GM10847 (cell line): ENCODE data around the gene HMGCS2.

Source experiments
- POLR2A ChIP-seq: IDR thresholded peaks from 2 replicates; pipeline ENCODE4 v1.6.1; 2011; ENCODE audit not compliant: insufficient read length; ENCODE audit errors: extremely low read depth

HMGCS2 gene

DNA sequence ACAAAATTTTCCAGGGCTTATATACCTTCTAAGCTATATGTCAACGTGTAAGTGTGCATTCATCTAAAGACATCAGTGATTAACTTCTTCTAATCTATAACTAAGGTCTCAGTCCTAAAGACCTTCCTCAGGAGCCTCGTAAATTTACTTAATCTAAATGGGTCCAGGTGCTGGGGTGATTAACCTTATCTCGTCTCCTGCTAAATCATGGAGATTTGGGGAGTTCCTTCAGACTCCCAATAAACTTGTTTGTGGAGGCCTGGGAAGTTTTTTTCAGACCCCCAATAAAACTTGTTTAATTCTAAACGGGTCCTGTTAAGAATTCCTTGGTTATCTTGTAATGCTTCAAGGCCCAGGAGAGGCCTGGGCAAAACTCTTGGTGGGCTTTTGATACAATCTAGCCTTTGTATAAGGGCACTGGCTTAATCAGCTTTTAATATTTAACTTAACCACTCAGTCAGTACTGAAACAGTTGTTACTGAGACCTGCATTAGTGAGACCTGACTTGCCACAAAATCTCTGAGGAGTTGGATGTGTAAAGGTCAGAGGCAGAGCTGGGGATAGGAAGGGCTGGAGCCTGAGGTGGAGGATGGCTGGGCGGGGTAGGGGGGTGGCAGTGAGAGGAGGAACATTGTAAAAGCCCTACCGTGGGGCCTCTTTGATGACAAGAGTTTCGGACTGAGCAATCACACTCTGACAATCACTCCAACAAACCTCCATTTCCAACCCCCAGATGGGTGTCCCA lies 6.2 kb upstream of the HMGCS2 start:
- TF ChIP-seq POLR2A: no peak

DNA sequence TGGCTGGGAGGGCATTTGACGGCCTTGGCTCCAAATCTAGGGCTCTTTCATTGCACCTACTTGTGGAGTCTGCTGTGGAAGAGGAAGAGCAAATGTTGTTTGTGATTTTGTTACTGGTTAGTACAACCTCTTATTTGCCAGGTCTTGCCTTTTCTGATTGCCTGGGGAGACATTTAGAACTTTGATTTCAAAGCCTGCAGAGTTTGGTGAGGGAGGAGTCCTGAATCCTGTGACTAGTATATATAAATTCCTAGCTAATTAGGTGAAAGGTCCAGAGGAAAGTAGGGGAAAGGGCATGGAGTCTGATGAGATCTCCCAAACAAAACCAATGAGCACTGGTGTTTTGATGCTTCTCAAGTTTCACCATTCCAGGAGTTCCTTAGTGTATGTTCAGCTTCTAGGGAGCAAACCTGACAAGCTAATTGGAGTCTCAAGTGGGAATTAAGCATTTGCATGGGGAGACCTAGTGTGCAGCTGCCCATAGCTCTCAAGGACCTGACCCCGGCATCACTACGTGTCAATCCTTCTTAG lies 5.1 kb upstream of the HMGCS2 start:
- no peak for TF ChIP-seq POLR2A

DNA sequence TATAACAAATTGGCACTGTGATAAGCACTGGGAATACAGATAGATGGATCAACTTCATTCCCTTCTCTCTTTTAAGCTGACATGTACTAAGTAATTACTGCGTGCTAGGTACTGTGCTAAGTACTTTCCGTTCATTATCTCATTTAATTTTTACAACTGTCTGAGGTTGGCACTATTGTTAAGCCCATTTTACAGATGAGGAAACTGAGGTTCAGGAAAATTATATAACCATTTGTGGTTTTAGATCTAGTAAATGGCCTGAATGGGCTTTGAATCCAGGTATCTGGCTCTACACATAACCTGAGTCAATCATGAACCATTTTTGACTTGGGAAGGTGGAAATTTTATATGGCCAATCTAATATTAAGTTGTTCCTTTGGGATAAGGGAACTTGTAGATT lies 3.6 kb upstream of the HMGCS2 start:
- no peak for TF ChIP-seq POLR2A

DNA sequence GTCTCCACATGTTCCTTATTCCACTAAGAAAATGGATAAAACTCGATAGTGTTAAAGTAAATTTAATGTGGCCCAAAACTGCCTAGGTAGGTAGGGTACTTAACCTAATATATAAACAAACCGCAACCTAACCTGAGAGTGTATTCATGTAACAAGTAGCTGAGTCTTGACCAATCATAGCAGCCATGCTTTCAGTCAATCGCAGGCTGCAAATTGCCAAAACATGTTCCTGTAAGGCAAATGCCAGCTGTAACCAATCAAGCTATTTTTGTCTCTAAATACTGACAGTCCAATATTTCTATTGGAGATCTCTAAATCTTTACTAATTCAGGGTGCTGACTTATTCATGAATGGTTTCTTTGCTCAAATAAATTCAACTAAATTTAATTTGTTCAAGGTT lies 3.1 kb upstream of the HMGCS2 start:
- no peak for TF ChIP-seq POLR2A

DNA sequence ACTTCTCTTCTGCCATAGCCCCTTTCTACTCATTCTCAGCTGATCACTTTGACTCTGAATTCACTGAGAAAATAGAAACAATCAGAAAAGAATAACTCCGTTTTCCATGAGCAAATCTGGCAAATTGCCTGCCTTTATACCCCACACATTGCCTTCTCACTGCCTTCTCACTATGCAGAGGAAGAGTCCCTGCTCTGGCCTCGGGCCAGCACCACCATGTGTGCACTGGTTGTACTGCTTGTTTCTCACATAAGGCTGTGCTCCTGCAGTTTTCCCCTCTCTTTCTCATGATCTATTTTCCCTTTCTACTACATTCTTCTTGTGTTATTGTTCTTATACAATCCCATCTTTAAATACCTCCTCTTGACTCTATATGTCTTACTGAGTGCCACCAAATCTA lies 2.3 kb upstream of the HMGCS2 start:
- no peak for TF ChIP-seq POLR2A

DNA sequence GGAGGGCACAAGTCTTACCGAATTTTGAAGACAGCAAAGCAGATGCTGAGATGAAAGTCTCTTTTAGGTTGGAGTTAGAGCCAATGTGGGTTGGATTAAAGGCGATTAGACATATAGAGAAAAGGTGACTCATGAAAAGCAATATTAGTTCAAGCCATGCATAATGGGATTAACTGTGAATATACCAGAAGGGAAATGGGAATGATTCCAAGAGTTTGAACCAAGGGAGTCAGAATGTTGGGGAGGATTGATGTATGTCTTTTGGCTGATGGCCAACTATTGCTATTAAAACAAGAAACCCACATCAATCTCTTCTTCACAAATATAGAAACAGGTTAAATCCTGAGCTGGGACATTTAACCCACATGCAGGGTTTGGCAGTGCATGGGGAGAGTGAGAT lies 1.2 kb downstream of the HMGCS2 start:
- TF ChIP-seq POLR2A: no peak

DNA sequence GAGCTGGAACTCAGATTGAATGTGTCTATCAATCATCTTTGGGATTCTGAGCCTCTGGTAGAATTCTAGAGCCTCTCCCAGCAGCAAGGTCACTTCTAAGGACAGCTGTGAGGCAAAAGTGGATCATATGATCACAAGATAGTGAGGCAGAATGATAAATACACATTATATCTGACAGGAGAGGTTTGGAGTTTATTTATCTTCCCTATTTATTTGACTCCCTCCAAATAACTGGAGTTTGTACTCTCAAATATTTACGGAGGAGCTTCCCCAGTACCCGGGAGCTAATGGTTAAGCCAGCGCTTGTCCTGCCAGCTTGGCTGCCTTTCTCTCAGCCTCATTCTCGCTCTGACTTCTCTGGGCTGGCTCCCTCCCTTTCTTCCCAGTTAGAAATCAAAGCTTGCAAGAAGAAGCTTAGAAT lies 2.3 kb downstream of the HMGCS2 start:
- TF ChIP-seq POLR2A: no peak

DNA sequence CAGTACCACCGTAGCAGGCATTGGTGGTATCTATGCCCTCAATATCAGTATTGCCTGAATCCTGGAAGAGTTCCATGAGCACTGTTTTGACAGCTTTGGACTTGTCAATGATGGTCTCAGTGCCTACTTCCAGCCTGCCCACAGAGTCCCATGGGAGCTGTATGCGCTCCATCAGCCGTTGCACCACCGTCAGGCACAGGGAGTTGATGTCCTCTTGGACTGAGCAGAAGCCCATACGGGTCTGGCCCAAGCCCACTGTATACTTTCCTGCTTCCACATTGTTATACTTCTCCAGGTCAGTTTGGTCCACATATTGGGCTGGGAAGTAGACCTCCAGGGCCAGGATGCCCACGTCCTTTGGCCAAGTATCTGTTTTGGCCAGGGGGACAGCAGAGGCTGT lies 4.5 kb downstream of the HMGCS2 start:
- TF ChIP-seq POLR2A: no peak

DNA sequence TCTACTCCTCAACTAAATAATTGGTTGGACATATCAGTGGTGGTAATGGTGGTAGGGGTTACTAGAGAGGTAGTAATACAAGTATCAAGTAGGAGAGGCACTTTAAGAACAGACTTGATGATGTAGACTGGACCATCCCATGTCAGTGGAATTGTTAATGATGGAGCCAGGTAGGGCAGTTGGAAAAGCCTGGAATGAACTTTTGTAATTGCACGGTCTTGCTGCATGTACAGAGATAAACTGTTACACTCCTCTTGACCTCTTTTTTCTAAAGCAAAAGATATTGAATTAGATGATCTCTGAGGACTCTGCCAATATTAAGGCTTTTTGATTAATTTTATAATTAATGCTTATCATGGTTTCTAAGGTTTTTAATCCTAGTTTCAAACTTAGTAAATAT lies 5.8 kb downstream of the HMGCS2 start:
- TF ChIP-seq POLR2A: no peak

- TF ChIP-seq POLR2A: no peak
These were observed 6.3 kb downstream of the HMGCS2 start for GRCh38 chr1:119762409-119762808.

DNA sequence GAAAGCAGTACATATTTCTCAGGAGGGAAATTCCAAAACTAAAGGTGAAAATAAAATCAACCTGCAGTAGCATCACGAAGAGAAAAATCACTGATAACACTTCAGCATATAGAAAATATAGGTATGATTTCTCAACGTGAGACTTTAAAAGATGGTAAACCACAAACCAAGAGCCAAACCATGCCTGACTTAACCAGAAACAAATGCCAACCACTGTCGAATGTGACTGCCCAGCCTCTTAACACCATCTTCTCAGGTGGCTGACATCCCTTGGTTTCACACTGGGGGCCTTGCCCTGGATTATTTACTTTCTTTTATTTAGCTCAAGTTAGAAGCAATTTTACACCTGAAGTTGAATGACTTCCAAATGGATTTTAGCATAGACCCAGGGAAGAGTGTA lies 10.1 kb downstream of the HMGCS2 start:
- no peak for TF ChIP-seq POLR2A

DNA sequence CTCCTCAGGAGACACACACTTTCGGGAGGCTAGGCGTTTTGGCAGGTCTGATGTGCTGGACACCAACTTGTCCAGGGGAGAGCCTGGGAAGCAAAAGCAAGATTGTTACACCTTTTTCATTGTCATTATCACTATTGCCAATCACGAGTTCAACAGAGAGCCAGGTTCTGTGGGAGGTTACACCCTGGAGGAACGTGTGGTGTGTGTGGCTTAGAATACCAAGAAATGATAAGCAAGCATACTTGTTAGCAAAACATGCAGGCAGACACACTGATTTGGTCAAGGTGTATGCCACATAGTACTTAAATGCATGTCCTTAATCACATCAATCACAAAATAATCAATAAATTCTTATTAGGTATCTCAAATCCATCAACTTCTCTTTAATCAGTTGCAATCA lies 16.1 kb downstream of the HMGCS2 start:
- no peak for TF ChIP-seq POLR2A

DNA sequence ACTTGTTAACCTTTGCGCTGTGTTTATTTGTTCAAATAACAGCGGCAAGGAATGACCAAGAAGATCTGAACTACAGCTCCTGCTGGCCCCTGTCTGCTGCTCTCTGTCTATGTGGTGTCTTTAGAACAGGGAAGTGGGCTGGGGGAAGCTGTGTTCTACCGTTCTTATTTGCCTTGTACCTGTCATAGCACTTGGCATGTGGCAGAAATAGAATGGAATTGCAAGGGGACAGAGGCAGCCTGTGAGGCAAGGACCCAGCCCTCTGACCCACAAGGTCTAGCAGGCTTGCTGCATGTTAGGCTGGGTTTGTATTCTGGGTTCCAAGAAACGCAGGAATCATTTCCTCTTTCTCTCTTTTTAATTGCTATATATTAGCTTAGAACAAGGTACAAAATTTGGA lies 20.7 kb downstream of the HMGCS2 start:
- TF ChIP-seq POLR2A: no peak

DNA sequence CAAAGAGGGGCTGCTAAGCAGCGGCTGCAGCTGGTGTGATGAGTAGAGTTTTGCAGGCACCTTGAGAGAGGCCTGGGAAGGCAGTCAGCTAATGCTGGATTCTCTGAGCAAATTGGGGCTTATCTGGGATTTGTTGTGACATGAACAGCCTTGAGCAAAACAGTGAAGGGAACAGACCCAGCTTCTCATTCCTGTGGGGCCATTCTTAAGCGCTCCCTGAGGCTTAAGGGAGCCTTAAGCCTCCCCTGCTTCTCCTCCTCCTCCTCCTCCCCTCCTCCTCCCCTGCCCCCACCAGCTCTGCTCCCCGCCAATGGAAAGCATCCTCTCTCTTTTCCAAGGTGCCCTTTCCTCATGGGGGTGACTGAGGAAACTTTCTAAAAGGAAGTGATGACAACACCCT lies 21.3 kb downstream of the HMGCS2 start:
- no peak for TF ChIP-seq POLR2A

DNA sequence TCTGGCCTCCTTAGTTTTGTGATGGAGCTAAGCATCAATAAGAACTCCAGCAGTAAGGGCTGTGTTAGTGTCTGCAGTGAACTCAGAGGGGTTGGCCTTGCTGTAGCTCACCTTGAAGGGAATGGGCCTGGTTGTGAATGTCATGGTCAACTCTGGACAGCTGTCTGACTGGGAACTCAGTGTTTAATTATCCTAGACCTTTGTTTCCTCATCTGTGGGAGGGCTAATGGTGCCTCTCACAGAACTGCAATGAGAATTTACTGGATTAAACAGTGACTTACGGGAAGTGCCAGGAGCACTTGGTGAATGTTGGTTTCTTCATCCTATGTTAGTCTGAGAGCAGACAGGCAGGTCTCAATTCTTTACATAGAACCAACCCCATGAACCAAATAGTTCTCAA lies 23.7 kb downstream of the HMGCS2 start:
- no peak for TF ChIP-seq POLR2A

DNA sequence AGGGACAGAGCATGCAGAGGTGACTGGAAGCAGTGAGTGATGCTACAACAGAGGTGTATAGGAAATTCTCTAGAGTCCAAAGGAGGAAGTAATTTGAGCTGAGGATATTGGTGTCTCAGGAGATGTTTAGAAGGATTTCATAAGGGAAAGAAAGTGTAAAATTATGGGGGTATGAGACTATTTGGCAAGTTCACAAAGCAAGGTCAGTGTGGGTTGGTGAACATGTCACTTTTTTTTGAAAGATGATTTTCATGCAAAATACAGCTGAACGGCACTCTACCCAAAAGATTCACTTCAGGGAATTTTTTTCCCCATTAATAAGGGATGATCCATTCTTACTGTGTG lies 24.1 kb downstream of the HMGCS2 start:
- no peak for TF ChIP-seq POLR2A
